SU-DHL-6 (cell line): ENCODE data around the gene IQCN.

Experiments used
- EZH2phosphoT487 ChIP-seq: fragments of 200-600 bp; sonication (generic), shearing (Covaris generic); conservative IDR thresholded peaks from 2 replicates; pipeline ENCODE4 v1.6.1; 2018; ENCODE audit warnings: mild to moderate bottlenecking, antibody characterized with exemption, low read length, moderate library complexity, mixed read lengths
- TF ChIP-seq, protein P1 (sequence below): fragments of 200-600 bp; sonication (generic); IDR thresholded peaks from one replicate; pipeline ENCODE4 v1.5.1; 2017; ENCODE audit warnings: antibody characterized with exemption, mild to moderate bottlenecking, low read length, moderate library complexity; ENCODE audit not compliant: insufficient read depth, poor library complexity, severe bottlenecking

DNA sequence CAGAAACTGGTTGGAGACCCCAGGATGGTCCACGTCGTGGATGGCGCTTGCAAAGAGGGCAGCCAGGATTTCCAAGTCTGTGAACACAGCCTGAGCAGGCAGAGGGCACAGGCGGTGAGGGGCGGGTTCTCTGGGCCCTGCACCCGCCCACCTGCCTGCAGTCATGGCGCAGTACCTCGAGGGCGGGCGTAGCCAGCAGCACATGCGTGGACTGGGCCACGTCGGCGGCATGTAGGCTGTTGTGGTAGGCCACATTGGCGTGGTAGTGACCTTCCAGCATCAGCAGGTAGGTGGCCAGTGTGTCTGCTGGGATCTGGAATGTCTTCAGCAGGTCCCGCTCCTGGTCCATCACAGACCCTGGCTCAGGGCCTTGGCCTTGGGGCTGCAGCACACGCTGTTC lies 56.1 kb downstream of the IQCN start:
- TF ChIP-seq, protein P1, sequence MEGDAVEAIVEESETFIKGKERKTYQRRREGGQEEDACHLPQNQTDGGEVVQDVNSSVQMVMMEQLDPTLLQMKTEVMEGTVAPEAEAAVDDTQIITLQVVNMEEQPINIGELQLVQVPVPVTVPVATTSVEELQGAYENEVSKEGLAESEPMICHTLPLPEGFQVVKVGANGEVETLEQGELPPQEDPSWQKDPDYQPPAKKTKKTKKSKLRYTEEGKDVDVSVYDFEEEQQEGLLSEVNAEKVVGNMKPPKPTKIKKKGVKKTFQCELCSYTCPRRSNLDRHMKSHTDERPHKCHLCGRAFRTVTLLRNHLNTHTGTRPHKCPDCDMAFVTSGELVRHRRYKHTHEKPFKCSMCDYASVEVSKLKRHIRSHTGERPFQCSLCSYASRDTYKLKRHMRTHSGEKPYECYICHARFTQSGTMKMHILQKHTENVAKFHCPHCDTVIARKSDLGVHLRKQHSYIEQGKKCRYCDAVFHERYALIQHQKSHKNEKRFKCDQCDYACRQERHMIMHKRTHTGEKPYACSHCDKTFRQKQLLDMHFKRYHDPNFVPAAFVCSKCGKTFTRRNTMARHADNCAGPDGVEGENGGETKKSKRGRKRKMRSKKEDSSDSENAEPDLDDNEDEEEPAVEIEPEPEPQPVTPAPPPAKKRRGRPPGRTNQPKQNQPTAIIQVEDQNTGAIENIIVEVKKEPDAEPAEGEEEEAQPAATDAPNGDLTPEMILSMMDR, result no peak
- no peak for TF ChIP-seq EZH2phosphoT487
